Transverse colon (tissue), 4 donors: ENCODE measurements around the gene CTRB1. TPM values are rescaled to one million over a fixed set of nuclear protein-coding genes. Genes with fewer than 3 reads are reported as not detected.
"Not testable (repeated sequence)": the region's sequence is repeated elsewhere in the genome, so short reads cannot be mapped to it uniquely, and the experiment has no call there.

Experiments
- DNase-seq: peaks from one replicate; pipeline ENCODE4 v3.0.0-alpha.2; 2019
- H3K27ac ChIP-seq, 4 donors: fragments of 200-600 bp; sonication (generic); 2 replicates each; pipeline ENCODE4 v1.5.1; 2016 to 2018; ENCODE audit warnings: inconsistent platforms in 4 of 4
- H3K27me3 ChIP-seq: fragments of 200-600 bp; sonication (generic); 2 replicates; pipeline ENCODE4 v1.5.1; 2017; ENCODE audit warnings: inconsistent platforms
- H3K36me3 ChIP-seq, 4 donors: fragments of 200-600 bp; sonication (generic); 2 replicates each; pipeline ENCODE4 v1.5.1; 2017 to 2019; ENCODE audit warnings: inconsistent platforms in 4 of 4
- H3K4me1 ChIP-seq, 4 donors: fragments of 200-600 bp; sonication (generic); 2 replicates each; pipeline ENCODE4 v1.5.1; 2017 to 2020; ENCODE audit warnings: inconsistent platforms in 4 of 4
- H3K4me3 ChIP-seq, 4 donors: fragments of 200-600 bp; sonication (generic); 1 replicate in 1 of 4; 2 replicates in 3 of 4; pipeline versions ENCODE4 v1.5.1 to v1.6.1; 2017 to 2019; ENCODE audit warnings: inconsistent platforms in 4 of 4
- H3K9me3 ChIP-seq, 2 donors: fragments of 200-600 bp; sonication (generic); 2 replicates each; pipeline ENCODE4 v1.5.1; 2017 to 2019; ENCODE audit warnings: inconsistent platforms in 2 of 2
- CTCF ChIP-seq, 5 experiments: fragments of 200-600 bp in 3 of 5; fragments of 450-650 bp in 2 of 5; sonication (generic) in 3 of 5; IDR thresholded peaks; 1 replicate in 2 of 5; 2 replicates in 3 of 5; pipeline ENCODE4 v1.5.1; 2016 to 2017; ENCODE audit warnings: antibody characterized with exemption in 5 of 5, inconsistent platforms in 3 of 5, mild to moderate bottlenecking in 2 of 5, moderate library complexity in 1 of 5
- EP300 ChIP-seq: sonication (generic); formaldehyde crosslinking; IDR thresholded peaks from one replicate; pipeline ENCODE4 v1.6.1; 2017; ENCODE audit warnings: antibody characterized with exemption, low read depth
- POLR2A ChIP-seq: fragments of 450-650 bp; IDR thresholded peaks from one replicate; pipeline ENCODE4 v1.6.1; 2016; ENCODE audit warnings: antibody characterized with exemption, mild to moderate bottlenecking, moderate library complexity
- POLR2AphosphoS5 ChIP-seq, 3 donors: sonication (generic); formaldehyde crosslinking; IDR thresholded peaks; one replicate each; pipeline ENCODE4 v1.6.1; 2016; ENCODE audit warnings: antibody characterized with exemption in 3 of 3
- WGBS, 2 donors: methylation state at CpG; one replicate each; pipeline ENCODE4 v1.1.5; 2018; ENCODE audit warnings: low coverage in 1 of 2; 5-methylcytosine and 5-hydroxymethylcytosine counted together
- in situ Hi-C, 4 donors: fragments of 200-750 bp; cut with MboI; loops; one replicate each; pipeline versions ENCODE4 v1.15.0 to v1.15.1; 2017; ENCODE audit warnings: low sequenced_read_pairs in 3 of 4, low pct_ligation_motif_present in 1 of 4, low pct_unique_long_range_greater_than_20kb in 1 of 4
- intact Hi-C: fragments of 100-400 bp; cut with DNase I; formaldehyde crosslinking; loops from one replicate; pipeline ENCODE4 v1.15.1; 2023; ENCODE audit warnings: low total_unique reads
- total RNA-seq, 4 donors: library from RNA; depleted of rRNA; stranded (reverse); fragments of >200 nt; gene quantifications; one replicate each; pipeline ENCODE4 v1.1.0, GENCODE V29; 2016

Gene CTRB1
- total RNA-seq, 4 donors from 2014 or later = not detected

GRCh38 chr16:75271441-75272096, 52.8 kb downstream of the CTRB1 start:
- 82% methylated on average over 6 of the region's 6 CpGs; no CpG with 5 or more reads in 1 of the 2 donors for WGBS, 2 donors

GRCh38 chr16:75272097-75272551, 53.3 kb downstream of the CTRB1 start:
- WGBS, 2 donors = 75% methylated on average over 12 of the region's 12 CpGs; no CpG with 5 or more reads in 1 of the 2 donors
- Histone ChIP-seq H3K4me1 (peaks cover 4 to 12% (median 9%) of the 10 kb centered on the region in 4 donors), H3K36me3 (no peaks in the 10 kb centered on the region), H3K4me3 (no peak overlapping the region), H3K27me3 (peaks cover 6% of the 10 kb centered on the region), H3K27ac (no peak overlapping the region), H3K9me3 (no peaks in the 10 kb centered on the region)
- no peak for TF ChIP-seq EP300
- no peak for TF ChIP-seq POLR2A
- no peak for TF ChIP-seq CTCF (IDR thresholded peaks at IDR 0.05)
- no peak for TF ChIP-seq POLR2AphosphoS5 (IDR thresholded peaks at IDR 0.05)
- in situ Hi-C loops = no loop called here
- DNase-seq = no peak
- intact Hi-C loops = no loop called here

More at GRCh38 chr16:75271441-75272096, 52.8 kb downstream of the CTRB1 start:
- no peak overlapping the region for H3K27ac ChIP-seq
- intact Hi-C loops = no loop called here
- no peak overlapping the region for H3K4me3 ChIP-seq
- H3K4me1 ChIP-seq = peaks cover 7 to 17% (median 10%) of the 10 kb centered on the region in 4 donors
- in situ Hi-C loops = no loop called here
- H3K9me3 ChIP-seq = no peaks in the 10 kb centered on the region
- no peak for DNase-seq
- H3K27me3 ChIP-seq = peaks cover 6% of the 10 kb centered on the region
- H3K36me3 ChIP-seq = no peaks in the 10 kb centered on the region
- TF ChIP-seq POLR2A (no peak), POLR2AphosphoS5 (IDR thresholded peaks at IDR 0.05) (no peak), EP300 (no peak), CTCF (IDR thresholded peaks at IDR 0.05) (no peak)

GRCh38 chr16:75272629-75273028, 53.8 kb downstream of the CTRB1 start:
- H3K27me3 ChIP-seq, H3K9me3 ChIP-seq, intact Hi-C loops, H3K27ac ChIP-seq, H3K36me3 ChIP-seq, H3K4me3 ChIP-seq, in situ Hi-C loops, DNase-seq, H3K4me1 ChIP-seq: not testable (repeated sequence)
- WGBS, 2 donors = 90% methylated on average over 10 of the region's 10 CpGs; no CpG with 5 or more reads in 1 of the 2 donors

GRCh38 chr16:75273054-75273925, 54.5 kb downstream of the CTRB1 start:
- DNase-seq = no peak
- Histone ChIP-seq H3K4me1 (peaks cover 0 to under 1% (median 0%) of the 10 kb centered on the region in 4 donors), H3K4me3 (no peak overlapping the region), H3K36me3 (no peaks in the 10 kb centered on the region), H3K27me3 (peaks cover 6% of the 10 kb centered on the region), H3K9me3 (no peaks in the 10 kb centered on the region), H3K27ac (no peak overlapping the region)
- TF ChIP-seq POLR2A = no peak
- no peak for TF ChIP-seq POLR2AphosphoS5 (IDR thresholded peaks at IDR 0.05)
- no peak for TF ChIP-seq EP300
- no peak for TF ChIP-seq CTCF (IDR thresholded peaks at IDR 0.05)
- 60 to 83% methylated on average over 1 to 23 of the region's 23 CpGs for WGBS, 2 donors
- in situ Hi-C loops = no loop called here
- intact Hi-C loops = no loop called here

Other genes with a start within 250 kb of the CTRB1 start
- gene WDR59, start 233.9 kb upstream of the CTRB1 start, total RNA-seq = 100 to 1,000 TPM in 1 of 4 donors, 10 to 100 TPM in 3; 29.1 to 112 (median 42.6) TPM
- 10 to 100 TPM; 28.5 to 58.4 (median 40.4) TPM for gene ZNRF1, start 220.0 kb upstream of the CTRB1 start, total RNA-seq
- 100 to 1,000 TPM in 2 of 4 donors, 10 to 100 TPM in 2; 38.4 to 198 (median 104) TPM for gene LDHD, start 102.2 kb upstream of the CTRB1 start, total RNA-seq
- gene ZFP1, start 70.5 kb upstream of the CTRB1 start, total RNA-seq = 10 to 100 TPM in 1 of 4 donors, 1 to 10 TPM in 3; 1.1 to 56.7 (median 6.3) TPM
- gene CTRB2, start 11.8 kb upstream of the CTRB1 start, total RNA-seq = not detected
- gene BCAR1, start 32.6 kb downstream of the CTRB1 start, total RNA-seq = 100 to 1,000 TPM; 125 to 201 (median 154) TPM
- gene CFDP1, start 214.5 kb downstream of the CTRB1 start, total RNA-seq = 100 to 1,000 TPM in 3 of 4 donors, 10 to 100 TPM in 1; 51.2 to 318 (median 145) TPM
- gene TMEM170A, start 245.7 kb downstream of the CTRB1 start, total RNA-seq = 10 to 100 TPM; 16.5 to 96.7 (median 49.2) TPM